ENCODE data around the gene ELF3.

DNA sequence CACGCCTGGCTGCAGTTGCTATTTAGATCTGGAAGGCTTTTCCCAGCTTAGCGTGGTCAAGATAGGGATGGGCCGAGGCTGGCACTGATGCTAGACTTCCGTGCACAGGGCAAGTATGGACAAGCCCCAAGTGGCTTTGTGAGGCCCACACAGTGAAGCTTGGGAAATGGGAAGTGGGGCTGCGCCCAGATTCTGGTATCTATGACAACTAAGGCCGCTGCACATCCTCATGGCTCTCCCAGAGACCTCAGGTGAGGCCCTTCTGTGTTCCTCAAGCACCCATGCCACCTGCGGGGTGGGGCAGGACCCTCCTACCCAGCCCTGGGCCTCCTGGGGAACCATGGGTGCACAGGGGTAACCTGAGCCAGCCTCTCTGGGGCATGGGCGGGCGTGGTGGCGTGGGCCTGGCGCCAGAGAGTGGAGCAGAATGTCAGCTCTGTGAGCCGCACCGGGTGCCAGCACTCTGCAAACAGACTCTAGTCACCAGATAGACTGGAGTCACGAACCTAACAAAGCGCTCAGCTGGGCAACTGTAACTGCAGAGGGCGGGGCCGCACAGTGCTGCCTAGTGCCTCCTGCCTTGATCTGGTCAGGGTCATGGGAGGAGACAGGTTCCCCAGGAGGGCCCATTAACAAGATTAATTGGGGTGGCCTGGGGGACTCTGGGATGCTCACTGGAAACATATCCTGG lies 46.4 kb downstream of the ELF3 start:
- TF ChIP-seq CTCF (conservative IDR thresholded peaks at IDR 0.05) (no peak), ZFX (IDR thresholded peaks at IDR 0.05) (no peak)
